Measurements from ENCODE around the gene BAHD1. TPM values are rescaled to one million over a fixed set of nuclear protein-coding genes. Genes with fewer than 3 reads are reported as not detected.
A peak's percentile ranks its signal among the peaks of the same experiment; 100 is the strongest.

The BAHD1 gene
- total RNA-seq, 3 donors from 2014 or later = 9.9 to 14.6 (median 11.8) TPM

GRCh38 chr15:40471808-40472150 is 31.0 kb downstream of the BAHD1 start:
- TF ChIP-seq CTCF (IDR thresholded peaks at IDR 0.05) (no peak), POLR2A (IDR thresholded peaks at IDR 0.05) (no peak), POLR2AphosphoS5 (IDR thresholded peaks at IDR 0.05) (no peak)
- Histone ChIP-seq H3K4me1 (no peaks in the 10 kb centered on the region), H3K4me3 (peak overlapping the region; percentile 87 to 93 (median 90)), H3K27me3 (no peaks in the 10 kb centered on the region), H3K27ac (peak overlapping the region; percentile 86 to 94), H3K36me3 (no peaks in the 10 kb centered on the region), H3K9me3 (no peaks in the 10 kb centered on the region)
- DNase-seq (ENCODE audit: low spot score in 2 of 2) = peak in 1 of 2 donors; percentile 41
- intact Hi-C loops (cut with DNase I; ENCODE audit: low total_unique reads) = no loop called here

GRCh38 chr15:40472171-40472727 is 31.5 kb downstream of the BAHD1 start:
- DNase-seq (ENCODE audit: low spot score in 2 of 2) = no peak
- no peaks in the 10 kb centered on the region for H3K9me3 ChIP-seq
- H3K4me1 ChIP-seq = no peaks in the 10 kb centered on the region
- H3K4me3 ChIP-seq = peak overlapping the region; percentile 87 to 93 (median 90)
- H3K27ac ChIP-seq = peak overlapping the region; percentile 86 to 94
- TF ChIP-seq POLR2A (IDR thresholded peaks at IDR 0.05) (no peak), CTCF (IDR thresholded peaks at IDR 0.05) (no peak), POLR2AphosphoS5 (IDR thresholded peaks at IDR 0.05) (no peak)
- no peaks in the 10 kb centered on the region for H3K27me3 ChIP-seq
- H3K36me3 ChIP-seq = no peaks in the 10 kb centered on the region
- intact Hi-C loops (cut with DNase I; ENCODE audit: low total_unique reads) = no loop called here

- DNase-seq (ENCODE audit: low spot score in 2 of 2) = no peak
- intact Hi-C loops (cut with DNase I; ENCODE audit: low total_unique reads) = no loop called here
Measured at GRCh38 chr15:40474581-40474980, 33.8 kb downstream of the BAHD1 start.

GRCh38 chr15:40477642-40478327 is 37.0 kb downstream of the BAHD1 start:
- H3K36me3 ChIP-seq = no peaks in the 10 kb centered on the region
- intact Hi-C loops (cut with DNase I; ENCODE audit: low total_unique reads) = no loop called here
- no peak for DNase-seq (ENCODE audit: low spot score in 2 of 2)
- H3K4me1 ChIP-seq = no peaks in the 10 kb centered on the region
- H3K4me3 ChIP-seq = no peak overlapping the region
- no peaks in the 10 kb centered on the region for H3K9me3 ChIP-seq
- H3K27me3 ChIP-seq = no peaks in the 10 kb centered on the region
- H3K27ac ChIP-seq = no peak overlapping the region
- TF ChIP-seq POLR2A (IDR thresholded peaks at IDR 0.05) (no peak), POLR2AphosphoS5 (IDR thresholded peaks at IDR 0.05) (no peak), CTCF (IDR thresholded peaks at IDR 0.05) (no peak)

More at GRCh38 chr15:40474581-40474980, 33.8 kb downstream of the BAHD1 start:
- Histone ChIP-seq H3K27ac (no peak overlapping the region), H3K4me1 (no peaks in the 10 kb centered on the region), H3K36me3 (no peaks in the 10 kb centered on the region), H3K4me3 (no peak overlapping the region), H3K9me3 (no peaks in the 10 kb centered on the region), H3K27me3 (no peaks in the 10 kb centered on the region)
- TF ChIP-seq POLR2A (IDR thresholded peaks at IDR 0.05) (no peak), POLR2AphosphoS5 (IDR thresholded peaks at IDR 0.05) (no peak), CTCF (IDR thresholded peaks at IDR 0.05) (no peak)

GRCh38 chr15:40479024-40479423 is 38.3 kb downstream of the BAHD1 start:
- intact Hi-C loops (cut with DNase I; ENCODE audit: low total_unique reads) = no loop called here
- H3K36me3 ChIP-seq = no peaks in the 10 kb centered on the region
- H3K4me1 ChIP-seq = no peaks in the 10 kb centered on the region
- TF ChIP-seq POLR2AphosphoS5 (IDR thresholded peaks at IDR 0.05) = no peak
- no peak for TF ChIP-seq CTCF (IDR thresholded peaks at IDR 0.05)
- no peak for TF ChIP-seq POLR2A (IDR thresholded peaks at IDR 0.05)
- H3K9me3 ChIP-seq = no peaks in the 10 kb centered on the region
- no peak overlapping the region for H3K4me3 ChIP-seq
- no peak overlapping the region for H3K27ac ChIP-seq
- no peak for DNase-seq (ENCODE audit: low spot score in 2 of 2)
- no peaks in the 10 kb centered on the region for H3K27me3 ChIP-seq
